NCI-H2107 treated with DMSO at 0.1 percent for 48 hours (cell line): ENCODE measurements around the gene UTP4.
"Not testable (repeated sequence)": the region's sequence is repeated elsewhere in the genome, so short reads cannot be mapped to it uniquely, and the experiment has no call there.

Experiments used
- DNase-seq: peaks from one replicate; lab custom pipeline; 2025; ENCODE audit not compliant: unreplicated experiment; lab: John Stamatoyannopoulos, UW

Gene UTP4

DNA sequence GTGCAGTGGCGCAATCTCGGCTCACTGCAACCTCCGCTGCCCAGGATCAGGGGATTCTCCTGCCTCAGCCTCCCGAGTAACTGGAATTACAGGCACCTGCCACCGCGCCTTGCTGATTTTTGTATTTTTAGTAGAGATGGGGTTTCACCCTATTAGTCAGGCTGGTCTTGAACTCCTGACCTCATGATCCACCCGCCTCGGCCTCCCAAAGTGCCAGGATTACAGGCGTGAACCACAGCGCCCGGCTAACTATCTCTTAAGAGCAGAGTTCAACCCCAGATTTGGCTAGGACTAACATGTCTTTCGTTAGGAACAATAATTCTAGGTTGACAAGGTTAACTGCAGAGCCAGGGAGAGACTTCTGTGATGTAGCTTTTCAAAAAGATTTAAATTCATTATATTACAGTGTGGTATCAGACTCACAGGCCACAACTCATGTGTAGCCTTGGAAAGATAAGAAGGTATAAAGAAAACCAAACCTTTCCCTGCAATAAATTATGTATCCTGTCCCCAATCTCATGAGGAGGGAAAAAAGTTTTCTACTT lies 4.4 kb upstream of the UTP4 start:
- DNase-seq = no peak

DNA sequence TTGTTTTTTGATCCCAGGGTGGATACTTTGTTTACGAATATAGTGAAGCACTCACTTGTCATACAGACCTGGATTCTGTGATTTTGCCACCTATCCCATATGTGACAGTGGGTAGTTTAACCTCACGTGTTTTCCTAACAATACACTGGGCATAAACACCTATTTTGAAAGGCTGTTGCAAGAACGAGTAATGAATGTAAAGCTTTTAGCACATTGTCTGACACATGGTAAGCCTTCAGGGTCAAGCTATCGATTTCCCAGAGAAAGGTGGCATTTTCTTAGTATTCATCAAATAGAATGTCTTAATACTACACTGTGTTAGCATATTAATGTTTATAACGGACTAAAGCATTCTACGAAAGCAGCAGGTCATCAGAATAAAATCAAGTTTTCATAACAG lies 2.0 kb upstream of the UTP4 start:
- no peak for DNase-seq

DNA sequence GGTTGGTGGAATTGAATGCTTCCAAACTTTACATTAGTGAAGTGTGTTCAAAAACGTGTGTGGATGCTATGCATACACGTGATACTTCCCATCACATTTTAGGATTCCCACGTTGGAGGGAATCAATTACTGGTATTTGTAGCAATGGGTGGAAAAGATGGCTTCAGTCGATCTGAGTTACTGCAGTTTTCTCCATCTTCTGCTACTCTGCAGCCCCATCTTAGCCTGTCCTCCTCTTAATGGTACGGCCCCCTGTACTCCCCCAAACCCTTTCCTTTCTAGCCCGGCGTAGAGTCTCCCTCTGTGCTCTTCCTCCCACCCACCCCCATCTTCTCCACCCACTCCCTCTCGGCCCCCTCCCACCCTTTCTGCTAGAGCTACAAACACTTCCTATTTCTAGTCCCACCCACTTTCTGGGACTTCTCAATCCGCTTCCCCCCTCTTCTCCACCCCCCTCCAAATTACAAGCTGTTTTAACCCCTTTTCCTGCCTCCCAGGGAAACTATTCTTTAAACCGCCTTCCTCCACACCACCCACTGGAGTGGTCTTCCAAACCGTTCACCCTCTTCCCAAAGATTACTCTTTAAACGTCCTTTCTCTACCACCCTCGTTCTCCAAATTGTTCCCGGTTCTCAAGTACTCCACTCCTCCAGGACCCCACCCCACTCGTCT lies 1.1 kb upstream of the UTP4 start:
- no peak for DNase-seq

DNA sequence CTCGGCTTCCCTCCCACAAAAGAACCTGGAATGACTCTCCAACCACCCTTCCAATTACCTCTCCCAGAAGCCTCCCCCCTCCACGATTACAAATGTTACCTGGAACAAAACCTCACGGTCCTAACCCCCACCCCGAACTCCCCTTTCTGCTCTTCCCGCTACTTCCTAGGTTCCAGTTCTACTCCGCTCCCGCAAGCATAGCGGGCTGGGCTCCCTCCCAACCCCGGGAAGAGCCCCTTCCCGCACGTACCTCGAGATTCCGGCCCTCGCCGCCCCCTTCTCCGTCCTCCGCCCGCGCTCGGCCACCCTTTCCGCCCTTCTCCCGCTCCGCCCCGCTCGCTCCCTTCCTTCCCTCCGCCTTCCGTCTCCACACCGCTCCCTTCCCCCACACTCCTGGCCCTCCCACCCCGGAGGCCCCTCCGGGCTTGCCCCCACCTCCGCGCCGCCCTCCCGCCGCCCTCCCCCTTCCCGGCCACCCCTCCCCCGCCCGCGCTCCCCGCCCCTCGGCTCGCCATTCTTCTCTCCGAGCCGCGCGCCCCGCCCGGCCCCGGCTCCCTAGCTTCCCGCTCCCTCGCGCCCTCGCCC lies 518 bp upstream of the UTP4 start:
- DNase-seq = peak; percentile 23

DNA sequence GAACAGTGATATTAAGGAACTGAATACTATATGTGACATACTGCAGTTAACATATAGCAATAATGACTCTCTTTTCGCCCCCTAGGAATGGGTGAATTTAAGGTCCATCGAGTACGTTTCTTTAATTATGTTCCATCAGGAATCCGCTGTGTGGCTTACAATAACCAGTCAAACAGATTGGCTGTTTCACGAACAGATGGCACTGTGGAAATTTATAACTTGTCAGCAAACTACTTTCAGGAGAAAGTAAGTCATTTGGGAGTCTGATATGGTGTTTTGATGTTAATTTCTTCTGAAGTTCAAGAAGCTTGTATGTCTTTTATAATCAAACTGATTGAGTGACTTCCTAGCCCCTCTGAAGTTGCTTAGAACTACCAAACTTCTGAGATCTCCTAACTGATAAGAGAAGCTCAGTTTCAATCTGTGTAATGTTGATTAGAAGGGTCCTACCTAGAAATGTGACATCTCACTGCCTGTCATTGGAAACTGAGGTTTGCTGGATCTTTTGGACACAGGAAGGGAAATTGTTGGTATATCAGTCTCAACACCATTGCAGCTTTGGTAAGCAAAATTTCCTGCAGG lies 1.0 kb downstream of the UTP4 start:
- DNase-seq = no peak

DNA sequence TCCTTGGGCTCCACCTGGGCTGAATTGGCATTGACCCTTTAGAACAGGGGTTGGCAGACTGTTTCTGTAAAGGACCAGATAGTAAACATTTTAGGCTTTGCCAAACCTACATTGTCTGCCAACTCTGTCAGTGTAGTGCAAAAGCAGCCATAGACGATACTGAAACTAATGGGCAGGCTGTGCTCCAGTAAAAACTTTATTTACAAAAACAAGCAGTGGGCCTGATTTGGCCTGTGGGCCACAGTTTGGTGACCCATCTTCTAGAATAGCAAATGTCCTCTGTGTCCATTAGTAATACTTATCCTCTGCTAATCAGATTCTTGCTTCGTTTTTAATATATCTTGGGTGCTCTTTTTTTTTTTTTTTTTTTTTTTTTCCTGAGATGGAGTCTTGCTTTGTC lies 6.2 kb downstream of the UTP4 start:
- DNase-seq = no peak

DNA sequence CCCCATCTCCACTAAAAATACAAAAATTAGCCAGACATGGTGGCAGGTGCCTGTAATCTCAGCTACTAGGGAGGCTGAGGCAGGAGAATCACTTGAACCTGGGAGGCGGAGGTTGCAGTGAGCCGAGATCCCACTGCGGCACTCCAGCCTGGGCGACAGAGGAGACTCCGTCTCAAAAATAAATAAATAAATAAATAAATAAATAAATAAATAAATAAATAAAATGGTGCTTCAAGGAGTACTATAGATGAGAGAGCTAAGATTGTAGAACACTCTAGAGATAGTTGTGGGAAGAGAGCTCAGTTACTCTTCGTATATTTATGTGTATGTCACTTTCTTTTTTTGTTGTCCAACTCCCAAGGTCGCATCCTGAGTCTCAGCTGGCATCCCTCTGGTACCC lies 7.0 kb downstream of the UTP4 start:
- DNase-seq = not testable (repeated sequence)

DNA sequence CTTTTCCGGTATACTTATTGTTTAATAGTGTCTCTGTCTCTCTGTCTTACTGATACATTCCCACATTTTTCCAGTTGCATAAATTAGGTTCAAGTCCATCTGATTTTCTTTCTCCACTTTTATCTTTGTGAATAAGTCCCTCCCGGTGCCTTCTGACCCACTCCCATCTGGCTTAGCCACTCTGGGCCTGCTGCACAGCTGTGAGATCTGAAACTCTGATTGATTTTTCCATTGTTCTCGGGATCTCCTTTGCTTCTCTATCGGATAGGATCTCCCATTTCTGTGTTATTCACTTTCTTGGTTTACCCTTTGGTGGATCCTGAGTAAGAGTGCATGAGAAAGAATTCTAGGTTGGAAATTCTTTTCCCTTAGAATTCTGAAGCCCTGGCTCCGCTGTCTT lies 8.6 kb downstream of the UTP4 start:
- DNase-seq = no peak

DNA sequence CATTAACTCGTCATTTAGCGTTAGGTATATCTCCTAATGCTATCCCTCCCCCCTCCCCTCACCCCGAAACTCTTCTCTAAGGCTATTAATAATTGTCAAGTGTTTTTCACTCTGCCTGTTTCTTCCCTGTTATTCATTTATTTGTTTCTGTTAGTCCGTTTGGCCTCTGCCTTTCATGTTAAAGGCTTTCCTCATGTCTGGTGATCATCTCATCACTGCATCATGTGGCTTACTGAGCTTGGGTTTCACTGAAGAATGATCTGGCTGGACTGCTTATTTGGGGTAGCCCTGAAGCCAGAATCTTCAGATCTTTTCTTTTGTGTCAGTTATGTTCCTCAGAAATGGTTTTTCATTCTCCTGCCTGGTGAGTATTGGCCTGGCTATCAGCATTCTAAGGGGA lies 9.5 kb downstream of the UTP4 start:
- DNase-seq = no peak

DNA sequence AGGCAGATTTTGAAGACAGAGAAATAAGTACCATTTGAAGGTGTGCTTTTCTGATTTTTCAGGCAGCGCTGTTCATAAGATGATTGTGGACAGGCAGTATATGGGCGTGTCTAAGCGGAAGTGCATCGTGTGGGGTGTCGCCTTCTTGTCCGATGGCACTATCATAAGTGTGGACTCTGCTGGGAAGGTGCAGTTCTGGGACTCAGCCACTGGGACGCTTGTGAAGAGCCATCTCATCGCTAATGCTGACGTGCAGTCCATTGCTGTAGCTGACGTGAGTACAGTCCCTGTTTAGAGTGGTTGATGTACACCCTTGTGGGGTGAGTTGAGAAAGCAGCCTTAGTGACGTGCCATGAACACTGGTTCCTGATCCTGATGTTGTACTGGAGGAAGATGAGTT lies 10.7 kb downstream of the UTP4 start:
- DNase-seq = no peak

DNA sequence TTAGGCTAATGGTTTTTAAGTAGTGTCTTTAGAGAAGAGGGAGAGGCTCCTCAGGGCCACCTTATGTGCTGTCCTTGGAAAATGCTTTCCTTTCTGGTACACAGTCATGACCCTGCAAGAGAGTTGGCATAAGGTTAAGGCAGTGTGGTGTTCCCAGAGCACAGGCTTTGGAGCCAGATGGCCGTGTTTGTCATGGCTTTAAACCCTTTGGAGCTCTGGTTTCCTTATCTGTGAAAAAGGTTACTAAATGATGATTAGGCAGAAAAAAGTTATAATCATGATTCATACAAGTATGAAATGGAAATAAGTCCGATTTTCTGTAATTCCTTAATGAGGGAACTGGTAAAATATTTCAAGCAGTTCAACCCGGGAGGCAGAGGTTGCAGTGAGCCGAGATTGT lies 13.2 kb downstream of the UTP4 start:
- no peak for DNase-seq

DNA sequence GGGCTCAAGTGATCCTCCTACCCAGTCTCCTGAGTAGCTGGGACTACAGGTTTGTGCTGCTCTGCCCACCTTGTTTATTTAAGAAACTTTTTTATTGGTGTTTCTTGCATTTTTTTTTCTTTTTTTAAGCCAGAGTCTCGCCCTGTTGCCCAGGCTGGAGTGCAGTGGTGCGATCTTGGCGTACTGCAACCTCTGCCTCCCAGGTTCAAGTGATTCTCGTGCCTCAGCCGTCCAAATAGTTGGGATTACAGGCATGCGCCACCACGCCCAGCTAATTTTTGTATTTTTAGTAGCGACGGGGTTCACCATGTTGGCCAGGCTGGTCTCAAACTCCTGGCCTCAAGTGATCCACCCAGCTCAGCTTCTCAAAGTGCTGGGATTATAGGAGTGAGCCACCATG lies 17.2 kb downstream of the UTP4 start:
- DNase-seq = not testable (repeated sequence)

DNA sequence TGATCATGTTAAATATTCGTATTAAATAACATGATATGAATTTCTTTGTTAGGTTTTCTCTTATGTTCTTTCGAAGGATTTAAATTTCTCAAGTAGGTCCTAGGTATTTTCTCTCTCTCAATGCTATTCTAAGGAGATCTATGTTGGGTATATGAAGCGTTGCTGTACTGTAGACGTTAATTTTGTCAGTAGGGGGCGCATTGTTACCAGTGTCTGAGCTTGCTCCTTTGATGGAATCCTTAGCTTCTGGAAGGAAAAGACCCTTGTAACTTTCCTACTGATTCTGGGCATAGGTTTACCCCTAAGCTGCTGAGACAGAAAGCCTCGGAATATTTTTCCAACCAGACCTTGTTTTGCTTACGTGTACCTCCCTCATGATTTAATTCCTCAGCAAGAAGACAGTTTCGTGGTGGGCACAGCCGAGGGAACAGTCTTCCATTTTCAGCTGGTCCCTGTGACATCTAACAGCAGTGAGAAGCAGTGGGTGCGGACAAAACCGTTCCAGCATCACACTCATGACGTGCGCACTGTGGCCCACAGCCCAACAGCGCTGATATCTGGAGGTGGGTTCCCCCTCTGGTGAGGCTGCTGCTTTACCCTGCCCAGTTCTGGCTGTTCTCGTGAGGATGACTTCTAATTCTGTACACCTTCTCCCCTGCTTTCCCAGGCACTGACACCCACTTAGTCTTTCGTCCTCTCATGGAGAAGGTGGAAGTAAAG lies 17.9 kb downstream of the UTP4 start:
- DNase-seq = peak; percentile 73

DNA sequence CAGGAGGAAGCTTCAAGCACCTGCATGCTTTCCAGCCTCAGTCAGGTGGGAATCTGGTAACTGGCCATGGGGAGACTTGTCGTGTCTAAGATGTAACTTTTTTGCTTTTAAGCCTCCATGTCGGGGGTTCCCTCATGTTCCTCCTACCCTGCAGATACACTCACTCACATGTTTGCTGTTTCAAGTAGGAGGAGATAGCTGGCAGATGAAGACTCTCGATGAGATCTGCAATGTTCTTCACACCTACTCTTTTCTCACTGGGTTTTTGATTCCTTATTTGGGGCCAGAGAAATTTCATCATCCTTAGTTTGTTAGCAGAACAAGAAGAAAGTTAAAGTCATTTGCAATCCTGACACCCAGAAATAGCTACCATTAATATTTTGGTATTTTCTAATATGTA lies 24.7 kb downstream of the UTP4 start:
- DNase-seq = no peak

DNA sequence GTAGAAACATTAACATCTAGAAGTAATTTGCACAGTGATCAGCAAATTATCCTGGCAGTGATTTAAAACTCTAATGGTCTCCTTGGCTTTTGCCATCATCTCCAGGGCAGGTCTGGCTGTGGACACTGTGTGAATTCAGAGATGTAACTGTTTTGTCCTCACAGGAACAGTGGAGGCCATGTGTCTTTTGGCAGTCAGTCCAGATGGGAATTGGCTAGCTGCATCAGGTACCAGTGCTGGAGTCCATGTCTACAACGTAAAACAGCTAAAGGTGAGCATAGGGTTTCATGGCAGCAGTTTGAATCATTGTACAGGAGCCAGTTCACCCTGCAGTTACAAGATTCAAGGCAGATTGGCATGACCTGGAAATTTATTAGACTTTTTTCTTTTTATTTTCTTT lies 27.7 kb downstream of the UTP4 start:
- no peak for DNase-seq

DNA sequence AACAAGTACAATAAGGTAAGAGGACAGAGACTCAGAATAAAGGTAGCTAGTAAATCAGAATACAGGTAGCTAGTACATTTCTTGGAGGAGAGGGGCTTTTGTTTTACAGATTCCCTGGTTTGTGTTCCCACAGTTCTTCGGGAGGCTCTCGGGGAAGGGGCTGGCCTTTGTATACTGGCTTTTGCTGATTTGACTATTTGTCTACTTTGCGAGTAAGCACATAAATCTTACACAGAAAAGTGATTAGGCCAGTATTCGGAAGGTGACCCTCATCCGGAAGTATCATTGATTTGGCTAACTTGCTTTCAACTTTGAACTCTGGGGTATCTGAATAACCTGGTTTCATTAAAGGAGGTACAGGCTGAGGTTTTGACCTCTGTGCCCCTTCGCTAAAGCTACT lies 33.1 kb downstream of the UTP4 start:
- no peak for DNase-seq

DNA sequence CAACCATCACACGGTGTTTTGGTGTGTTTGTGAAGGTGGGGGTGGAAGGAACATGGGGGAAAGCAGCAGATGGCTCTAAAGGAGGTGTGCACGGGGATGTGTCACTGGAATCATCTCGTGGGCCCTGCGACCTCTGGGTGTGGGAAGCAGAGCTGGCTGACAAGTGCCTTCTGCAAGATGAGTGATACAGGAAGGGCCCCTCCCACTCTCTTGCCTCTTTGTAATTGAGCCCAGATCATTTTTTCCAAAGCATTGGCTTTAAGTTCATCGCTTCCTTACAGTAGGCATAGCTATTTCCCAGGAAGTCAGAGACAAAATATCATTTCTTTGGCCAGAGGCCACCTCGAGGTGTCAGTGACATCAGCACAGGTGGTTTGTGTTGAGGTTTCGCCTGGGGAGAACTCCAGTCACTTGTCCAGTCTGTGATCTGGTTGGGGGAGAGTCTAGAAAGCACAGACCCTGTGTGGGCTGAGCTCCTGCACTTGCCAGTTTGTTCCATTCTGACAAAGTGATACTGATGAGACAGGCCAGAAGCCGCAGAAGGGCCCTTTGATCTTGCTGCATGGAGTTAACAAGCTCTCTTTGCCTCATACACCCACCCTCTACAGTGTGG lies 33.9 kb downstream of the UTP4 start:
- DNase-seq = peak; percentile 64

DNA sequence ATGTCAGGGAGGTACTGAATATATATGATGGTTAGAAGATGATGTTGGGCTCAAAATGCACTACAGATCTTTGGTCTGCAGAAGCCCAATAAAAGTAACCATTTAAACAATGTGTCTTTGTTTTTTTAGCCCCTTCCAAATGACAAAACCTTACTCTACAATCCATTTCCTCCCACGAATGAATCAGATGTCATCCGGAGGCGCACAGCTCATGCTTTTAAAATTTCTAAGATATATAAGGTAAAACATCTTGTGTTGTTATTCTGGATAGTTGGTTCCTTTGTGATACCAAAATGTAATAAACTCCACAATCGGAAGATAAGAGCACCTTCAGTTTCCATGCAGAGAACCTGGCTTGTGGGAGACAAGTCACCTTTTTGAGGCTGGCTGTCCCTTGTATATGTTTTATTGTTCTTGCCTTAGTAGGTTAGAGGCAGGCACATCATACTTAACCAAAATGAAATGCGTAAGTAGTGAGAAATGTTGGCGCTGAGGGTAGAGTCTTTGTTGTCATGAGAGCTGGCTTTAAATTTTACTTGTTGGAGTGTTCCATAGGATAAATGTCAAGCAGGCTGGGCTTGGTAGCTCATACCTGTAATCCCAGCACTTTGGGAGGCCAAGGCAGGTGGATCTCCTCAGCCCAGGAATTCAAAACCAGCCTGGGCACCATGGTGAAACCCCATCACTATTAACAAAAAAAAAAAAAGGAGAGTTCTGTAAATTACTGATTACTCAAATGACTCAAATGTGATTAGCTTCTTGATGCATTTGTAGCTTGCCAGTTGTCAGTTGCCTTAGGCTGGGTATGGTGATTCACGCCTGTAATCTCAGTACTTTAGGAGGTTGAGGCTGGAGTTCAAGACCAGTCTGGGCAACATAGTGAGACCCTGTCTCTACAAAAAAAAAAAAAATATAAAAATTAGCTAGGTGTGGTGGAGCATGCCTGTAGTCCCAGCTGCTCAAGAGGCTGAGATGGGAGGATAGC lies 34.8 kb downstream of the UTP4 start:
- no peak for DNase-seq

DNA sequence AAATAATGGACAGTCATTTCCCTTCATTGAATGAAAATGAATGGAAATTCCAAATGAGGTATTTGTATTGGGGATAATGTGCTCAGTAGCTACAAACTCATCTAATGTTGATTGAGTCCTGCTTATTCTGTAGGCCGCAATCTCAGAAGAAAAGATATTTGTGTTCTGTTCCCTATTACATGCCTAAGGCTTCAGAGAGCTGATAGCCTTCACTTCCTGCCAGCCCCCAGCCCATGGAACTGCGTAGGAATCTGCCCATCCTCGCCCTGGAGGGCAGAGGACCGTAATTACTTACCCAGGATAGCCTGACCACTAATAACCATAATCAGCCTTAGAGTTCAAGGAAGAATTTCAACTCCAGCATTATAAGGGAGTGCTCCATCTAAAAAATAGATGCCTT lies 36.6 kb downstream of the UTP4 start:
- no peak for DNase-seq

DNA sequence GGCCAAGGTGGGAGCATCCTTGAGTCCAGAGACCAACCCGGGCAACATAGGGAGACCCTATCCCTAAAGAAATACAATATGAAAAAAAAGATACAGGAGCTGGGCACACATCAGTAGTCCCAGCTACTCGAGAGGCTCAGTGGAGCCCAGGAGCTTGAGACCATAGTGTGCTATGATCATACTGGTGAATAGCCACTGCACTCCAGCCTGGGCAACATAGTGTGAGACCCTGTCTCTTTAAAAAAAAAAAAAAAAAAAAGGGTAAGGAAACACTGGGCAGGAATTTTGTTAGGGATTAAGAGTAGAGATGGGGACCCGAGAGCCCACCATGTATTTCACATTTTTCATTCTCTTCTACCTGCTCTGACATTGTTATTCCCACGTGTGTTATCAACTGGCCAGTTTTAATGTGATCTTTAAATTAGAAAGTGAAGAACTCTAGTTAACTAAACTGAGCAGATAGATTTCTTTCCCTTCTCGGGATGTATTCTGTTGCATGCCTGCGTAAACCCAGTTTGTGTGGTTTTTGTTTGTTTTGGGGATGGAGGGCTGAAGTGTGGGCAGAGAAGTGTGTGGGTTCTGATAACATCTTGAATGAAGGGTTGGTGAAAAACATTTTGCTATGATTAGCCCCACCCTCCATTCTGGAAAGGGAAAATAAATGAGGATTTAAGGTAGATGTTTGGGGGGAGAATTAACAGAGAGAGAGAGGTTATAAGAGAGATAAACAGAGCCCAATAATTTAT lies 37.3 kb downstream of the UTP4 start:
- peak; percentile 14 for DNase-seq
